ENCODE measurements around the gene RGPD4.

Gene RGPD4

DNA sequence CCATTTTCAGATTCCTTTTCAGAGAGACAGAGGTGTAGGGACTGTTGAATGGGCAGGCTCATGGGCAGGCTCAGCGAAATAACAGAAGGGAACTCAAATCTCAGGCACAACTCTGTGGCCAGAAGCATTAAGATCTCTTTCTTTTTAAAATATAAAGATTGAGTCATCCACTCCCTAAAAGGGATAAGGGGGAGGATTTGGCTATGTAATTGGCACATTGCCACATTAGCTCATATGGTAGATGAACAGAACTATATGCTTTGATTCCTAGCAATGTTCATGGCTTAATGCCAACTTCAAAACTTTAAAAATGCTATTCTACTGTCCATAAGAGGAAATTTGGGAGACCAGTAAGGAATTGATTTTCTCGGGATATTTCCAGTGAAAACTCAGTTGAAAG lies 105.8 kb downstream of the RGPD4 start:
- no peaks in the 10 kb centered on the region for H3K27me3 ChIP-seq (ENCODE audit: control insufficient read depth, insufficient read depth, low read length)
- no peaks in the 10 kb centered on the region for H3K9me3 ChIP-seq (ENCODE audit: control insufficient read depth, low read length)
- H3K4me3 ChIP-seq (ENCODE audit: low read length) = no peak overlapping the region
- no peaks in the 10 kb centered on the region for H3K36me3 ChIP-seq (ENCODE audit: control insufficient read depth, insufficient read depth, low read length)
- no peaks in the 10 kb centered on the region for H3K4me1 ChIP-seq (ENCODE audit: control insufficient read depth, insufficient read depth, low read length)
- H3K9ac ChIP-seq (ENCODE audit: low read length) = no peak overlapping the region

DNA sequence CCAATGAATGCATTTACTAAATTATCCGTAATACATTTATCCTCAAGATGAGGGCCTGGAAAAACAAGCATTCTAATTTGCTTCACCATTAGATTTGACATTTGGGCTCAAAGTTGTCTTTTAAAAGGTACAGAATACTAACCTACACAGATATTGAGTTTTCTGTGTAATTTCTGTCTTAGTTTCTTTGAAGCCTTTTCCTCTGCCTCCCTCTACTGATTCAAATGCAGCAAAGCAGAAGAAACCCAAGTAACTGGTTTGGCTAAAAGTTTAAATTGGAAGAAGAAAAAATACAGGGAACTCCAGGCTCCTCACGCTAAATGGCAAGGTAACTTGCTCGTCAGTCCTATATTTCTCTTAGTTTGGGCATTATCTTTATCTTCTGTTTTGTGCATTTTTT lies 106.3 kb downstream of the RGPD4 start:
- H3K36me3 ChIP-seq (ENCODE audit: control insufficient read depth, insufficient read depth, low read length) = no peaks in the 10 kb centered on the region
- no peaks in the 10 kb centered on the region for H3K27me3 ChIP-seq (ENCODE audit: control insufficient read depth, insufficient read depth, low read length)
- no peak overlapping the region for H3K4me3 ChIP-seq (ENCODE audit: low read length)
- H3K9ac ChIP-seq (ENCODE audit: low read length) = no peak overlapping the region
- no peaks in the 10 kb centered on the region for H3K9me3 ChIP-seq (ENCODE audit: control insufficient read depth, low read length)
- no peaks in the 10 kb centered on the region for H3K4me1 ChIP-seq (ENCODE audit: control insufficient read depth, insufficient read depth, low read length)

- H3K4me3 ChIP-seq (ENCODE audit: low read length) = no peak overlapping the region
- no peak overlapping the region for H3K9ac ChIP-seq (ENCODE audit: low read length)
- H3K4me1 ChIP-seq (ENCODE audit: control insufficient read depth, insufficient read depth, low read length) = no peaks in the 10 kb centered on the region
- no peaks in the 10 kb centered on the region for H3K9me3 ChIP-seq (ENCODE audit: control insufficient read depth, low read length)
- no peaks in the 10 kb centered on the region for H3K27me3 ChIP-seq (ENCODE audit: control insufficient read depth, insufficient read depth, low read length)
- no peaks in the 10 kb centered on the region for H3K36me3 ChIP-seq (ENCODE audit: control insufficient read depth, insufficient read depth, low read length)
Observed at GRCh38 chr2:107936433-107937359, 110.0 kb downstream of the RGPD4 start.
